Measurements from ENCODE around the gene METAP1D.

- TF ChIP-seq CTCF (IDR thresholded peaks at IDR 0.05; ENCODE audit: extremely low read depth in 1 of 2, insufficient read depth in 1 of 2, low read depth in 1 of 2, low read length in 2 of 2) (no peak), POLR2AphosphoS5 (IDR thresholded peaks at IDR 0.05; ENCODE audit: insufficient read depth, low read depth, low read length) (no peak), EZH2 (IDR thresholded peaks at IDR 0.05; ENCODE audit: borderline replicate concordance, low read depth, low read length, severe bottlenecking) (no peak), POLR2A (IDR thresholded peaks at IDR 0.05; ENCODE audit: low read depth, low read length) (no peak)
- TF ChIP-seq, protein P1, sequence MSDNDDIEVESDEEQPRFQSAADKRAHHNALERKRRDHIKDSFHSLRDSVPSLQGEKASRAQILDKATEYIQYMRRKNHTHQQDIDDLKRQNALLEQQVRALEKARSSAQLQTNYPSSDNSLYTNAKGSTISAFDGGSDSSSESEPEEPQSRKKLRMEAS (IDR thresholded peaks at IDR 0.05; ENCODE audit: insufficient read depth, insufficient read length): no peak
Measured at GRCh38 chr2:171952276-171952675, 47.5 kb upstream of the METAP1D start.

Data from endothelial cell of umbilical vein (primary cell).